ENCODE data around the gene FBXL14.
"Not testable (repeated sequence)": the region's sequence is repeated elsewhere in the genome, so short reads cannot be mapped to it uniquely, and the experiment has no call there.

The FBXL14 gene

GRCh38 chr12:1567852-1568251 lies 26.5 kb downstream of the FBXL14 start:
- DNase-seq, result no peak

GRCh38 chr12:1566449-1567135 lies 27.8 kb downstream of the FBXL14 start:
- no peak for DNase-seq

DNA sequence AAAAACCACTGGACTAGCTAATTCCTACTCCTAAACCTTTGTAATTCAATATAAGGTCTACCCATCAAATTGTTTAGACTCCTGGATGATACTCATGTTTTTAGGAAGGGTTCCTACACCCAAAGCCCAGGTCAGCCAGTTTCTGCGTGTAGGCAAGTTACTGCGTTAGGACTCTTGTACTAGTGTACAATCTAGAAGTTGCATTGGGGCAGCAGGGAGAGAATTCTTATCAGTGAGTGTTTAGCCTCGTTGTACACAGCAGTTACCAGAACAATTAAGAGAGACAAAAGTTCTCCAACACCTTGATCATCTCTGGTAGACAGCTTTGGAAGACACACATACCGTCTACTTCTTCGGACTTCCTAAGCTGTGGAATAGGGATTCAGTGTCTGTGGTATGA lies 29.2 kb downstream of the FBXL14 start:
- DNase-seq, result no peak

- no peak for DNase-seq
Observed at GRCh38 chr12:1564067-1564466, 30.3 kb downstream of the FBXL14 start.

- DNase-seq, result no peak
Observed at GRCh38 chr12:1562813-1563407, 31.5 kb downstream of the FBXL14 start.

GRCh38 chr12:1560704-1561103 lies 33.7 kb downstream of the FBXL14 start:
- no peak for DNase-seq

- DNase-seq, result no peak
Observed at GRCh38 chr12:1559676-1560091, 34.7 kb downstream of the FBXL14 start.

DNA sequence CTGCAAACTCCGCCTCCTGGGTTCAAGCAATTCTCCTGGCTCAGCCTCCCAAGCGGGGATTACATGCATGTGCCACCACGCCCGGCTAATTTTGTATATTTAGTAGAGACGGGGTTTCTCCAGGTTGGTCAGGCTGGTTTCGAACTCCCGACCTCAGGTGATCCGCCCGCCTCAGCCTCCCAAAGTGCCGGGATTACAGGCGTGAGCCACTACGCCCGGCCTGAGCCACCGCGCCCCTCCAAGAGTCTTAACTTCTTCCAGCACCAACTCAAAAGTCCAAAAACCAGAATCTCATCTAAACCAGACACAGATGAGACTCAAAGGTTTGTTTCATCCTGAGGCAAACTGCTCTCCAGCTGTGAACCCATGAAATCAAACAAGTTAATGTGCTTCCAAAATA lies 36.3 kb downstream of the FBXL14 start:
- not testable (repeated sequence) for DNase-seq

DNA sequence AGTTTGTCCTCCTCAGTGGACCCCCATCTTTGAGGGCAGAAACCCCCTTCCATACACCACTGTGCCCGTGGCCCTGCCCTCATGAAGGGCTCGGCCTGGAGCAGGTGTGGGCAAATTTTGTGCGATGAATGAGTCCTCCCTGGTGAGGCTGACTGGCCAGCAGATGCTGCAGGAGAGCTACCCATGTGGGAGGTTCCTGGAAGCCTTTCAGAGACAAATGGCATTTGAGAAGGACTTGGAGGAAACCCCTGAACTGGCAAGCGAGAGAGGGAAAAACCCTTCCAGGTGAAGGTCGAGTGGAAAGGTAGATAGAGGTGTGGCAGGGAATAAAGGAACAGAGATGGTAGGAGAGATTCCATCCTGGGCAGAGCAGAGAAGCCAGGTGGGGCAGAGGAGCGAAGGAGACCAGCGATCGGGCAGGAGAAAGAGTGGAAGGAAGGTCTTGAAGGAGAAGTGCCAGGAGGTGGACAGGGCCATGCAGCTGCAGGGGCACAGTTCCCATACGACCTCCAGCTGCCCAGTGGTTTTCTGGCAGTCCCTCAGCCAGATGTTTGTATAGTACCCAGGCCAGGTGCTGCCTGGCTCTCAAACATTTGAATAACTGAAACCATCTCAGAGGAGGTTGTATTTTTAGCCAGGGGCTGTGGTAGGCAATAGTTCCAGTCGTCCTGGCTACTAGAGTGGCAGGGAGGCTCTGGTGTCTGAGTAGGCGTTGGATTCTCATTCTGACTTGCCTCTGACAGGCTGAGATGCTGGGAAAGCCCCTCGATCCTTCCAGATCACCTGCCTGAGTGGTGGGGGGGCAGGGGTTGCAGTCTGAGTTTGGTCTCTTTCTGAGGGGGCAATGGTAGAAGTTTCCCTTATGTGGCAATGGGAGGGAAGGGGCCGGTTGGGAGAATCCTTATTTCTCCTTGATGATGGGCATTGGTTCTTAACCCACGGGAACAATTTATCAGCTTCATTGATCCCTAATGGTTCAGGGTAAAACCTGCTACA lies 40.1 kb downstream of the FBXL14 start:
- peak in 1 of 2 donors; percentile 15 for DNase-seq

DNA sequence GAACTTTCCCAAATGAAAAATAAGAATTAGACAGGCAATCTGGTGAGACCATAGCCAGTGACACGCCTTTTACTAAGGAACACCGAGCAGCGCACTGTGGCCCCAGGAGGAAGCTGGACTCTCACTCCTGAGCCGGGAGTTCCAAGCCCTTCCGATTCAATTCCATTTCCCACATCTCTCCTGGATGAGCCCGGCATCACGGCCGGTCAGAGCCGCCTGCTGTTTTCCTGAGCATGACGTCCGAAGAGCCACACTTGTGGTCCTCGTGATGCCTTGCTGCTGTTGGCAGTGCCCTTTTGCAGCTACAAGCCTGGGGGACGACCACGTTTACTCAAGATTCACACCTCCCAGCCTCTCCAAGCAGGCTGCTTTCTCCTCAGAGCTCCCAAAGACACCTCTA lies 40.8 kb downstream of the FBXL14 start:
- DNase-seq, result no peak

- DNase-seq, result no peak
Observed at GRCh38 chr12:1552911-1553491, 41.4 kb downstream of the FBXL14 start.

GRCh38 chr12:1552171-1552570 lies 42.2 kb downstream of the FBXL14 start:
- no peak for DNase-seq

DNA sequence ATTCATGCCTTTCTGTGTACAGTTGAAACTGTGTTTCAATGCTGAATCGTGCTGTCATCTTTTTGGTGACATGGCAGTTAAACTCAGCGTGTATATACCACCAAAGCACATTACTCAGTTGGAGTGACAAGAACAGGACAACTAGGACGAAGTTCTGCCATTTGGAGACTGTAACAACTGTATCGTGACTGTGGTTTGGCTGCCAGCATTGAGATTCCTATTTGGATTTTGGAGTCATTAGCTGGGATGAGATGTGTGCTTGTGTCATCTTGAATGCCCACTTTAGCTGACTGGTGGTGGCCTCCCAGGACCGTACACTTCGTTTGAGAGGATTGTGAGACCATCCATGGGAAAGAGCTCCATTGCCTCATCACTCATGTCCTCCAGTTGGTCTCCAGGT lies 42.9 kb downstream of the FBXL14 start:
- DNase-seq, result no peak

- no peak for DNase-seq
Observed at GRCh38 chr12:1546931-1547640, 47.3 kb downstream of the FBXL14 start.

DNA sequence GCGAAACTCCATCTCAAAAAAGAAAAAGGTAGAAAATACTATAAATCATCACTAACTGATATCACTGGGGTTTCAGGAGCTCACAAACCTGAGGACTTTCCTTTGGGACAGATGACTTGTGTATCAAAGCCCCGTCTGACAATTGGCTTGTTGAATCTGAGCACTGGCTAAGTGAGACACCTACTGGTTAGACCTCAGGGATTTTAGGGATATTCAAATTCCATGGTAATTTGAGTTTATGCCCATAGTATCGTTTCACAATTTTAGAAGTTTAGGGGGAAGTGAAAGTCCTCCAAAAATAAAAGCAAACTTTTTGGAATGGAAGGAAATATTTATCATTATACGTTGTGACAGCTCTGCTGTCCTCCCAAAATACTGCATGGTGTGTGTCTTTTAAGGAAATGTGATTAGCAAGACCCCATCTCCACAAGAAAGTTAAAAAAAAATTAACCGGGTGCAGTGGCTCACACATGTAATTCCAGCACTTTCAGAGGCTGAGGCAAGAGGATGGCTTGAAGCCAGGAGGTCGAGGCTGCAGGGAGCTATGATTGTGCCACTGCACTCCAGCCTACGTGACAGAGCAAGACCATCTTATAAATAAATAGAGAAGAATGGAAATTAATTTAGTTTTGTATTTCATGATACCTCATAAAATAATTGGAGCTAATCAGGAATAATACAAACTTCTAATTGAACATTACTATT lies 49.2 kb downstream of the FBXL14 start:
- no peak for DNase-seq

GRCh38 chr12:1542599-1542998 lies 51.8 kb downstream of the FBXL14 start:
- no peak for DNase-seq

GRCh38 chr12:1540690-1541089 lies 53.7 kb downstream of the FBXL14 start:
- no peak for DNase-seq

DNA sequence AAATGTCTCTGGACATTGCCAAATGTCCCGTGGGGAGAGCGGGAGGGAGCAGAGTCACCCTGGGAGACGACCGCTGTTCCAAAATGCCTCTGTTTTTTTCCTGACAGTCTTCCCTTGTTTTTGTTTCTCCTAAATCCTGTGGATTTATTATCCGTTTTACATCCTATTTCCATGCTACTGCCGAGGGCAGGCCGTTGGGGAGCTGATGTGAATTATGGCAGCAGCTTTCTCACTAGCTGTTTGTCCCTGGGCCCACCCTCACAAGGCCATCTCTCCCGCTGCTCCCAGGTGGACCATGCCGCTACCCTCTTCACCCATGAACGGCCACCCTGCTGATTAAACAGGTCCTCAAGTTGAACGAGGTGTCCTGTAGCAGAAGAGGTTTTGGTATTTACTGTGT lies 55.2 kb downstream of the FBXL14 start:
- DNase-seq, result no peak

- no peak for DNase-seq
Observed at GRCh38 chr12:1536817-1537216, 57.6 kb downstream of the FBXL14 start.

DNA sequence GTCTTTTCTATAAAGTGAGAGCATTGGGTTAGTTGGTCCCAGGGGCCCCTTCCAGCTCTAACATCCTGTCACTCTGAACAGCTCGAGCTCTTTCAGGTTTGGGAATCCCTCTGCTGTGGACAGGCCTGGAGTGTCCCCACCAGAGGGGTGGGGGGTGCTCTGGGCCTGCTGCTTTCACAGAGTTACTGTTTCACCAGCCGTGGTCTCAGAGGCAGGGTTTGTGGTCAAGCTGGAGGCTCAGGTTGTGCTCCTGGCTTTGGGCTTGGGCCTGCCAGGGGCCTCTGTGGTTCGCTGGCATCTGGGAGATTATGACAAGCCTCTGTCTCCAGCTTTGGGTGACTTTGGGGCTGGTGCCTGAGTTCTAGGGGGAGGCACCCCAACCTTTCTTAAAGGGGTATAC lies 59.6 kb downstream of the FBXL14 start:
- DNase-seq, result no peak

GRCh38 chr12:1533602-1534304 lies 60.6 kb downstream of the FBXL14 start:
- peak; percentile 34 to 41 for DNase-seq

Measured in CD4-positive, alpha-beta T cell treated with Interleukin-4 for 1 hour (primary cell).